CD4-positive, alpha-beta T cell treated with Interleukin-17A for 4 hours (primary cell): Measurements from ENCODE around the gene CAPG.

ENCODE experiments used
- DNase-seq: peaks from one replicate; pipeline ENCODE4 v3.0.0-alpha.2; 2020; ENCODE audit warnings: mixed read lengths

CAPG gene

DNA sequence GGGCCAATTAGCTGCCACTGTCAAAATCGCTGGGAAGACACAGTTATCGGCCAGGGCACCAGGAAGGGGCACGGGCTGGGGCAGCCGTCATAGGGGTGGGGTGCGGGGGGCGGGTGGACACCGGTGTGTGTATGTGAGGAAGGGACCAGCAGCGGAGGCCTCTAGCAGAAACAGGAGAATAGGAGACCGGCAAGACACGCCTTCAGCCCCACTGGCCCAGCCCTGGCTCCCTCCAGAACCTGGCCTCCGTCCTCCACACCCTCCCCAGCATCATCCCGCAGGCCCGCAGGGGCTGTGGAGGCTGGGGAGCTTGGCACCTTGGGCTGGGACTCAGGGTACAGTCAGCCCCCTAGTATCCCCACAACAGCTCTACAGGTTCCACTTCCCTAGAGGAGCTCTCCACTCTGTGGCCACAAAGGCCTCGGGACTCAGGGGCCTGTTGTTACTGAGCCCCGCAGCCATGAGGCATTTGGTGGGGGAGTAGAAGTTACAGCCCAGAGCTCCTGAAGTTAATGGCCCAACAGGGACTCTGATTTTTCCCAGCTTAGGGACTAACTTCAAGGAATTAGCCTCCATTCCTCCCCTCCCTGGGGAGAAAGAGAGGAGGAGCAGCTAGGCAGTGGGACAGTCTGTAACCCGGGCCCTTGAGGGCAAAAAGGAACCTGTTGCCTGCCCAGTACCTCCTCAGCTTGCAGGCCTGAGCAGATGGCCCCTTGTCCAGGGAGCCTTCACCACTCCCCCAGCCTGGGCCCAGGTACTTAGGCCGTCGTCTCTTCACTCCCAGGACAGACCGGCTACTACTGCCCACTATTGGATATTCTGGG is 28.2 kb upstream of the CAPG start:
- no peak for DNase-seq

DNA sequence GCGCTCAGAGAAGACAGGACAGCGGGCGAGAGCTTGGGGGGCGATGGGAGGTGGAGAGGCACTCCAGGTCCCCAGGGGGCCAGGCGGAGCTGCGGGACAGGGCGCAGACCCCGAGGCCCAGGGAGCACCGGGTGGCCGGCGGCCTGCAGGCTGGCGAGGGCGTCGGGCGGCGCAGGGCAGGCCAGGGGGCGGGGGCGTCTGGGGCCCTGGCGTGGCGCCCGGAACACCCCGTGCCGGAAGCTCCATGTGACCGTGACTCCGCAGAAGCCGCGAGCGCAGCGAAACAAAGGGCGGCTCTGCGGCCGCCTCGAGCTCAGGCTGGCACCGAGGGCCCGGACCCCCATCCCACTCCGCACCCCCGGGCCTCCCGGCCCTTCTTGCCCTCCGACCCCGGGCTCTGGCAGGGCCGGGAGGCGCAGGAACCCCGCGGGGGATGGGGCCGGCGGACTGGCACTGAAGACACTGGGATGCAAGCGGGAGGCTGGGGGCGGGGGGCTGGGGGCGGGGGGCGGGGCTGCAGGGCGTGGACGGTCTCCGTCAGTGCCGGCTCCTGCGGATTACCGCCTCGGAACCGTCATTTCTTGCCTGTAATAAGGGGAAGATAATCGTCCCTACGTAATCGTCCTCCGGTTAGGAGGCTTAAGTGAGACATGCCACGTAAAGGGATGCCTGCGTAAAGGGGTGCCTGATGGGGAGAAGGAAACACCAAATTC is 27.5 kb upstream of the CAPG start:
- peak; percentile 82 for DNase-seq

DNA sequence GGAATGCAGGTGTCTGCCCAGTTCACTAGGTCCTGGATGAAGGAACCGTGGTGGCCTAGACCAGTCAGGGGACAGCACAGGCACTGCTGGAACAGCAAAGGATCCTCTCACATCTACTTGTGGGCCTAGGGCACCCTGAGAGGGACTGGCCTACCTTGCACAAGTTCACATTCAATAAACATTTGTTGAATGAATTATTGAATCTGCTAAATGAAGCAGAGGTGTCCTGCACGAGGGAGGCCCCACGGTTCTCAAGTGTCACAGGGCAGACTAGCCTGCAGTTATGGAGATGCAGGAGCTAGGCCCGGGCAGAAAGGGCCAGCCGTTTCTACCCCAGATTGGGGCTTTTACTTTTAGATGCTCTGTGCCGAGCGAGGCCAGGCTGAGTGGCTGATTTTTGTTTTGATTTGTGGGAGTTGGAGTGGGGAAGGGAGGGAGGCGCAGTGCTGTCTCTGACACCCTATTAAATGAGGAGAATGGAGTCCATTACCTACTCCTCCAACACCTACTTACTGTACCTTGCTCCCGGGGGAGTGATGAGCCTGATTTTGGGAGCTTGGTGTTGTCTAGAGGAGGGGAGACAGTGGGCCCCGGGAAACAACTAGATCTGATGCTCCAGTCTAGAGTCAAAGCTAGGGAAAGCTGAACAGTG is 26.8 kb upstream of the CAPG start:
- no peak for DNase-seq

DNA sequence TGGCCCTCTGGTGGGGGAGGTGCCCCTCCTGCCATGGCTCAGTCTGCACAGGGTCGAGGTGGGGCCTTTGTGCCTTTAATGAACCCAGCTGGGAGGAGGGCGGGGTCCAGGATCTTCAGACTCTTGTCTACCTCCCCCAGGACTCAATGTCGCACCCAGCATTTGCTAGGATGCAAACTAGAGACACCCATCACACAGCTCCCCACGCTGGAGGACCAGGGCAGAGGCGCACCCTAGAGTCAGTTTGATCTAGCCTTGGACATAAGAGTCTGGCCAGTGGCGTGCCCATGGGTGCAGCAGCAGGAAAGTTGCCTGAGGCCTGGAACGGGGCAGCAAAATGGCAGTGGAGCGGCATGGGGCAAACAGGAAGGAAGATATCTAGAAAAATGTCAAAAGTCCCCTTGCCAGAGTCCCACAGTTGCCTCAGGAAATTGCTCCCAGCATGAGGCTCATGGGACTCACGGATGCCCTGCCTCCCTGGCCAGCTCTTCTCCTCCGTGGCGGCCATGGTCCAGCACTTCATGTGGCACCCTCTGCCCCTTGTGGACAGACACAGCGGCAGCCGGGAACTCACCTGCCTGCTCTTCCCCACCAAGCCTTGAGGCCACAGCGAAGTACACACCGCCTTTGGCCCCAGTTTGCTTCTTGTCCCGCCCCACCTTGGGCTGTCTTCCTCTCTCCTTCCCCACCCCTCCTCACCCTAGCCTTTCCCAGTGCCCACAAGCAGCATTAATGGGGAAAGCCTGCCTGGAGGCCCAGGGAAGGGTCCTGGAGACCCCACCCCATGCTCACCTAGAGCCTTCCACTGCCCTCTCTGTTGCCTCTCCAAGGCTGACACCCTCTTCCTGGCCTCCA is 26.0 kb upstream of the CAPG start:
- DNase-seq, result no peak

DNA sequence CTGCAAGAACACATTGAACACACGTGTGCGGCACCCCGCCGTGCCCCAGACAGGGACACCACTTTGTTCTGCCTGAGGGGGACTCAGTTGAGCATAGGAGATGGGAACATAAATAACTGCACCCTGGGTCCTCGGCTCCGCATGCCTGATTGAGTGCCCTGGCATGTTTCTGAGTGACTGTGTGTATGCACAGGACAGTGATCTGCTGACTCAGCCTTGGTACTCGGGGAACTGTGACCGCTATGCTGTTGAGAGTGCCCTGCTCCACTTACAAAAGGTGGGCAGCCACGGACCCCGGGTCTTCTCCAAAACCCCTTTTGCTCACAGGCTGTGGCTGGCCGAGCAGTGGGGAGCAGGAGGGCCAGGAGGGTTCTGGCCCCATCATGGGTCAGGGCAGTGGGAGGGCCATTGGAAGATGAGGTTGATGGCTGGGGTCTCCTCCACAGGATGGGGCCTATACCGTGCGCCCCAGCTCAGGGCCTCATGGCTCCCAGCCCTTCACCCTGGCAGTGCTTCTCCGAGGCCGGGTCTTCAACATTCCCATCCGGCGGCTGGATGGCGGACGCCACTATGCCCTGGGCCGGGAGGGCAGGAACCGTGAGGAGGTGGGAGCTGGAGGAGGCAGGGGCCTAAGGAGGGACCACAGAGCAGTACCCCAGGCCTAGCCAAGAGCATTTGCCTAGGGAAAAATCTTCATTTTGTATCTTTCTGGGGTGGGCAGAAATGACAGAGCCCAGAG is 25.2 kb upstream of the CAPG start:
- no peak for DNase-seq

DNA sequence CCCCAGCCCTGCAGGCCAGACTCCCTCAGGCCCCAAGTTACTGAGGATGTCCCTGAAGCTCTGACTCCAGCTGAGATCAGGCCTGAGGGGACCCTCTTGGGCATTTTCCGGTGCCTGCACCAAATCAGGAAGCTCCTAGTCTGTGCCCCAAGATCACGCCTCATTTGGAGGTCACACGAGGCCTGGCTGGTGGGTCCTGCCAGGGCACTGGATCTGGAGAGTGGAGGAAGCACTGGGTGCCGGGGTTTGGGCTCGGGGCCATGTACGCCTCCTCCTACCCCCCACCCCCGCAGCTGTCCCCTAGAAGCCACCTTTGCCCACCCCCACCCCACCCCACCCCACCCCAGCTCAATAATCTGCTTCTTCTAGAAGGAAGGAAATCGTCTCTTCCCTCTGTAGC is 24.5 kb upstream of the CAPG start:
- no peak for DNase-seq

DNA sequence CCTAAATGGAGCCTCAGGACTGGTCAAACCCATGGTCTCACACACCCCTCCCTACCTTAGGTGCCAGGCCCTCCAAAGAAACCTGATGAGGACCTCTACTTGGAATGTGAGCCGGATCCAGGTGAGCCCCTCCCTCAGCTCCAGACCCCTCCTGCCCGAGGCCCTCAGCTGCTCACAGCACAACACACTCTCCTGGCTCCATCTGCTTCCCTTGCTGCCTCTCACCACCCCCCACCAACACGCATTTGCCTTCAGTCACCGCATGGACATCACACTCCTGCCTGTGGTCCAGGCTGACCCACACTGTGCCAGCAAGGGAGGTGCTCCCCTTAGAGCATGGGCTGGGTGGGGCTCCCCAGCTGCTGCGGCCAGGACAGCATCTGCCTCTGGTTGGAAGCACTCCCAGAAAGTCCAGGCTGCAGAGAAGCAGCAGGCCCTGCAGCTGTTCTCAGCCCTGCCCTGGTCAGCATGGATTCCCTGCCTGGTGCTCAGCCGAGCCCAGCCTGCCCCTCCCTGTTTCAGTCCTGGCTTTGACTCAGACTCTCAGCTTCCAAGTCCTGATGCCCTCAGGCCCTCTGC is 23.4 kb upstream of the CAPG start:
- DNase-seq, result no peak

DNA sequence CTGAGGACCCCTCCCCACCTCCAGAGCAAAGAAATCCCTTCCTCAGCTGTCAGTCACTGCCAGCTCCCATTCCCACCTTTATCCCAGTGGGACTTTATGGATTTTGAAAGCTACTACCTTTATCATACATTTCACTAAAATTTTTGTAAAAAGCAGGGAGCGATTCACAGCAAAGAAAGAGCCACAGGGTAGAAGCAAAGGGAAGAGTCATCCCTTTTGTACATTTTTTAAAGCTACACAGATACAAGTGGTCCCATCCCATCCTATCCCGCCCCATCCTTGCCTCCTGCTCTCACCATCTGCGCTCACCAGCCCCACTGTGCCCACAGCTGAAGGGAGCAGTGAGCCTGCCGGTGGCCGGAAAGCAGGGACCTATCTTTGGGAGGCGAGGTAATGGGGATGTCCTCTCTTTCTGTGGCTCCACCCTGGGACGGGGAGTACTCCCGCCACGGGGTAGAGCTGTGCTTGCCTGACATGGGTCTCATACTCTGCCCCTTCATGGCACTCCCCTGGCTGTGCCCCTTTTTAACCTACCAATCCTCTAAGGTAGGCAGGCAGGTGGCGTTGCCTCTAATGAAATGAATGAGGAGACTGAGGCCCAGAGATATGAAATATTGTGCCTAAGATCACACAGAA is 21.5 kb upstream of the CAPG start:
- no peak for DNase-seq

DNA sequence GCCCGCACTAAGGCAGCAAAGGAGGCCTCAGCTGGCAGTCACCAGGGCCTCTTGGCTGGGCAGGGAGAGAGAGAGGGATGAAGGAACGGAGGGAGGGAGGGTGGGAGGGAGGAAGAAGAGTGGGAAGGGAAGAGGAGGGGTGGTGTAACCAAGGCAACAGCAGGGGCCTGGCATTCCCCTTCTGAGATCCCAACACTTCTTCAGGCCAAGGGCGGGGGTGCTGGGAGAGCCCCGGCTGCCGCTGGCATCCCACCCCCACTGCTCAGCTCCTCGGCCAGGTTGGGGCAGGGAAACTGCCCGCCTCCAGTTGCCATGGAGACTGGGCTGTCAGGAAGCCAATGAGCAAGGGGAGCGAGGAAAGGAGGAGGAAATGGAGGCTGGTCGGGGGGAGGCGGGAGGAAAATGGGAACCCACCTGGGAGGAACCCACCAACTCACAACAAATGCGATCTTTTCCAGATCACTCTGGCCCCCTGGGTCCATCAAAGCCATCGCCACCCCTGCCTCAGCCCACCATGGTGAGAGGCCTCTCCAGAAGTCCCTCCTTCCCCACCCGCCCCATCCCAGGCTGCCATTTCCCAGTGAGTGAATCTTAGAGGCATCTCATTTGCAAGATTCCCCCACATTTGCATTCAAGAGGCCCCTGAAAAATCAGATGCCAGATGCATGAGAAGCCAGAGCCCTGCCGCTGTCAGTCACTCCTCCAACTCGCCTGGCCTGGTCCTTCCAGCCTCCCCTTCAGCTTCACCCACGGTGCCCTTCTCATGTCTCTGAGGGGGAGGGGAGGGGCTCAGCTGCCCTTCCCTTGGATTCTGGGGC is 20.8 kb upstream of the CAPG start:
- no peak for DNase-seq

DNA sequence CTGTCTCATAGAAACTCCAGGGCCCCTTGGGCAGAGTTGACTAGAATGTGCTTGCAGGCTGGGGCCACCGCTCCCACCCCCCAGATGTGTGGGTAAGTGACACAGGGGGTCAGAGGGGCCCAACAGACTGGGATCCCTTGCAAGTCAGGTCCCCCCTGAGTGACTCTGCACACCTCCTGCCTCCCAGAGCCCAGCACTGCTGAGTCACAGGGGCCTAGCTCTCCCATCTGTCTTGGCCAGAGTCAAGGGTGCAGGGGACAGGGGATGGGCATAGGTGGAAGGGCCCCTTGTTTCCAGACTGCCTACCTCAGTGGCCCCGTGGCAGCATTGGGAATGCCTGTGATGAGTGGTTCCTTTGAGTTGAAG is 19.7 kb upstream of the CAPG start:
- no peak for DNase-seq

DNA sequence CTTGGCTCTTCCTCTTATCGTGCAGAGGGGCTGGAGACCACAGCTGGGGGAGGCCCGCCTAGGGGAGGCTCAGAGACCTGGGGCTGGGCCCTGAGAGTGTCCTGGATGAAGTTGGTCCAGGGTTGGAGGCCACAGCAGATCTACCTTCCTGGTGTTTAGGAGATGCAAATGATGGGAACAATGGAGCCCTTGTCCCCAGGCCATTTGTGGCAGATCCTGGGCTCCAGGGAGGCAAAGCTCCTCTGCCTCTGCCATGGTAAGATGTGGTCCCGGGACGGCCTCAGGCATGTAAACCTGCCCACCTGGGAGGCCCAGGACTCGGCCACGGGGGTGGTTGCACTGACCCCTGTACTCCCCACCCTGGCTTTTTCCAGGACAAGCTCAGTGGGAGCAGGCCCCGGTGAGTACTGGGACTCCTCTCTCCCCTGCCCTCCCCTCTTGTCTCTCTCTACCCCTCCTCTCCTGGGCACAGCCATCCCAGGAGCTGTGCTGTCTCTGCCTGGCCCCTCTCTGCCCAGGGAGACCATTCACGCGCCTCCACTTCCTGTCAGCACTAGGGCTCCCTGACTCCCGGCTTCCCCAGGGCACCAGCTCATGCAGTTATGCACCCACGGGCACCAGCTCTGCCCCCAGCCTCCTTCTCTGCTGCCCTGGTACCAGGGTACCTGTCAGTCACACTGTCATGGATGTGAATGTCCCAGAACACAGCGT is 19.2 kb upstream of the CAPG start:
- no peak for DNase-seq

DNA sequence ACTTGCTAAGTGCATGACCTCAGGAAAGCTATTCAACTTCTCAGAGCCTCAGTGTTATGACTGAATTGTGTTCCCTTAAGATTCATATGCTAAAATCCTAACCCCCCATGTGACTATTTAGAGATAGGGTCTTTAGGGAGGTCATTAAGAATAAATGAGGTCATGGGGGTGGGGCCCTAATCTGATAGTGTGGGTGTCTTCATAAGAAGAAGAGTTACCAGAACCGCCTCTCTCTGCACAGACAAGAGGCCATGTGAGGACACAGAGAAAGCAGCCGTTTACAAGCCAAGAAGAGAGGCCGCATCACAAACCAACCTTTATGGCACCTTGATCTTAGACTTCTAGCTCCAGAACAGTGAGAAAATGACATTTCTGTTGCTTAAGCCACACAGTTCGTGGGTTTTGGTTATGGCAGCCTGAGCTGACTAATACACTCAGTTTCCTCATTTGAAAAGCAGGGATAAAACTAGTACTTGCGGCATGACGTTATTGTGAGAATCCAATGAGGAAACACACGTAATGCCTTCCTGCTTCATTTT is 18.2 kb upstream of the CAPG start:
- DNase-seq, result no peak

DNA sequence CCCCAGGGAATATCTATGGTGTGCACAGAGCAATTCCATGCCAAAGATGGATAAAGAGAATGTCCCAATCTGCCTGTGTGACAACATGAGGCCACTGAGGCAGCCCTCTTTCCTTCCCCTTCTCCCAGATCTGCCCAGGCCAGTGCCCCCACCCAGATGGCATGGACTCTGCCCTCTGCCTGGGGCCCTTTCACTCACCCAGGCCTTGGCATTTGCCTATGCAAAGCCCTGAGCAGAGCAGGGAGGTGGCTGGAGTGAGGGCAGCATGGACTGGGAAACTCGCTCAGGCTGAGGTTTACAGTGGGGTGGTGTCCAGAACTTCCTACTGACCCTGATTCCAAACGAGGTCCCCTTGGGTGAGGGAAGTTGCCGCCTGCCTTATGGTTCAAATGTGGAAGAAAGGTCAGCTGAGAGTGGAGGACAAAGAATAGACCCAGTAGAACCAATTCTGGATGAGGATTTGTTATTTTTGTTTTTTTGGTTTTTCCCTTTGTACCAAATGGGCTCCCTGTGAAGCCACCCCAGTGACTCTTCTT is 17.2 kb upstream of the CAPG start:
- DNase-seq, result no peak

DNA sequence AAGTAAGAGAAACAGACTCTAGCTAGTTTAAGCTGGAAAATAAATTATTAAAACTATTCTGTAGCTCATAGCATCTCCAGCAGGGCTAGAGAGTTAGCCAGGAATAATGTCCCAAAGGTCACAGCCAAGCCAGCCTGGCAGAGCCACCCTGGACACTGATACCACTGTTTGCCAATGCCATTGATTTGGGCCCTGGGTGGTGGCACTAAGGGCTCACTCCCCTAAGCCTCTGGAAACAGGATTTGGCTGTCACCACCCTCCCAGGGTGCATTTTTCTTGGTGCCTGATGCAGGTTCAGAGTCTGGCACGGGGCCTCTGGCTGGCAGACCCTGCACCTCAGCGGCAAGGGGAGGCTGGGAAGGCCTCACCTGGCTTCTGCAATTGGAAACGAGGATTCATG is 15.4 kb upstream of the CAPG start:
- no peak for DNase-seq

DNA sequence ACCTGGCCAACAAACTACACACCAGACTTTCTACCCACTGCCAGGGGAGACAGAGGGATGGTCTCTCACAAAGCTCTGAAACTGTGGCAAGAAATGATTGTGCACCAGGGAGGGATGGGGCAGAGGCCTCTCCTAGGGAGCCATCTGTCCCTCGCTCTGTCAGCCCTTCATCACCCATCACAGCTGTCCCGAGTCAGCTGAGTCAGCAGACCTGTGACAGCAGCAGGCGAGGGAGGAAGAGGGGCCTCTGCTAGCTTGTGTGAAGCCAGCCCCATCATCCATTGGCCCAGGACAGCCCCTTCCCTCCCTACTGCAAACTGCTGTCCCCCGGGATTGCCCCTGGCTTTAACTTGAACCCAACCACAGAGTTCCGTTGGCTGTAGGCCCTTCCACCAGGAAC is 13.4 kb upstream of the CAPG start:
- DNase-seq, result no peak

DNA sequence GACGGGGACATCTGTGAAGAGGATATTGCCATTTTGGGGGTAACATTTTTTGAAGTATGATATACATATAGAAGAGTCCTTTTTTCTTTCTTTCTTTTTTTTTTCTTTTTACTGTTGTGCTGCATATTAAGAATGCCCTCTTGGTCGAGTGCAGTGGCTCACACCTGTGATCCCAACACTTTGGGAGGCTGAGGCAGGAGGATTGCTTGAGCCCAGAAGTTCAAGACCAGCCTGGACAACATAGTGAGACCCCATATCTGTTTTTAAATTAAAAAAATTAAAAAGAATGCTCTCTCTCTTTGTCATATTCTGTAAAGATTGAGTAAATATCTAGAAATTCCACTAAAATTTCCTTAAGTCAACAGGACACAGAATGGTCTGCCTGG is 11.9 kb upstream of the CAPG start:
- DNase-seq, result no peak

DNA sequence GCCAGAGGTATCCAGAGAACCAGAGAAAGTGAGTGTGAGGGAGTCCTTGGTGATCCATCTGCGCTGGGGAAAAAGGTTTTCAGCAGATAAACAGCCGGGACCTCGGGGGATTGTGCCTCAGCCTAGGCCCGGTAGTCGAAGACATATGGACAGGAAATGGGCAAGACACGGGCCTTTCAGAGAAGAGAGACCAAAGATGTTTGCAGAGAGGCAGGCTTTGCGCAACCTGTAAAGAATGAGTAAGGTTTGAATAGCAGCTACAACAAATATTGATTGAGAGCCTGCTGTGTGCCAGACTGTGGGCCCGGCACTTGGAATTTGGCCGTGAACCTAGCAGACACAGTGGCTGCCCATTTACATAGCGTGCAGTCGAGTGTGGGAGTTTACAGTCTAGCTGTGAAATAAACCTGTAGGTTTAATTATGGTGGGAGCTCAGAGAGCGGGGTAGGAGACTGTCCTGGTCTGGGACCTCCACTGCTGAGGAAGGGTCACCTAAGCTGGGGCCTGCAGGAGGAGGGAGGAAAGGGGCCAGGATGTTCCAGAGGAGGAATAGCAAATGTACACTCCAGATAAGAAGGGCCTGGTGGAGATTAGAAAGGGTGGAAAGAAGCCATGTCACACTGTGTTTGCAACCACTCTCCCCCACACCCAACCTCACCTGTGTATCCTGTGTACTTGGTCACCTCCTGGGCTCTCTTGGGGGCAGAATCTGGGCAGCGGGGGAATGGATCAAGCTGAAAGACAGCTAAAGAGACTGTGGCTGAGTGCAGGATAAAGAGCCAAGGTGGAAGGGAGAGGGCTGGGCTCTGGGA is 11.3 kb upstream of the CAPG start:
- no peak for DNase-seq

DNA sequence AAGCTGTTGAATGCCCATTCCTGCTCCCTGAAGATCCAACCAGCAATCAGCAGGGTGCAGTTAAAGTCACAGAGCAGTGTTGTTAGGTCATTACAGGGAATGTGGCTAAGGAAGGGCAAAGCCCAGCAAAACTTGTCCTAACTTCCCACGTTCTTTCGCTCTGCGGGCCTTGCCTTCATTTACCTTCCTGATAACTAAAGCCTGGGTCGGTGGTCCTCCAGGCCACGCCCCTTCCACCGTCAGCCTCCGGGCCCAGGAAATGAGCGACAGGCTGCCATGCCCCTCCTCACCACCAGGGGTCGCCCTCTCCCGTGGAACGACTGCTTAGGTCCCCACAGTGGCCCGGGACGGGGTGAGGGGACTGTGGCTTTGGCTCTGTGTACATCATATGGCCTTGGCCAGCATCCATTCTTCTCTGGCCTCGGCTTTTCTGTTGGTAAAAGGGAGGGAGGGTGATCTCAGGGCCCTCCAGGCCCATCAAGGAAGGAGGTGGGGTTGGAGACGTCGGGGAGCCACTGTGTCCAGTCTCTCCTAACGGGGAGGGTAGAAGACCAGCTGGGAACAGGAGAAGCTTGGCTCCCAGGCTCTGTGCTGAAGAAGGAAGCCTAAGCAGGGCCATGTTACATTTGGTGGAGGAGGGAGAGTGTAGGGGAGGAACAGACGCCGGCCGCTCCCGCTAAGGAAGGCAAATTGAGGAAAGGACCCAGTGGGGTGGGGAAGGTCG is 10.5 kb upstream of the CAPG start:
- DNase-seq, result peak; percentile 92
